ENCODE results near the gene C19orf38. TPM values are rescaled to one million over a fixed set of nuclear protein-coding genes. Genes with fewer than 3 reads are reported as not detected.

C19orf38 gene
- total RNA-seq (2022; extraction: Qiagen RNA extraction; ENCODE audit: low read depth): 0.15 to 0.26 TPM (median 0.22 TPM) in 4 of 5 replicates, not detected in the other

DNA sequence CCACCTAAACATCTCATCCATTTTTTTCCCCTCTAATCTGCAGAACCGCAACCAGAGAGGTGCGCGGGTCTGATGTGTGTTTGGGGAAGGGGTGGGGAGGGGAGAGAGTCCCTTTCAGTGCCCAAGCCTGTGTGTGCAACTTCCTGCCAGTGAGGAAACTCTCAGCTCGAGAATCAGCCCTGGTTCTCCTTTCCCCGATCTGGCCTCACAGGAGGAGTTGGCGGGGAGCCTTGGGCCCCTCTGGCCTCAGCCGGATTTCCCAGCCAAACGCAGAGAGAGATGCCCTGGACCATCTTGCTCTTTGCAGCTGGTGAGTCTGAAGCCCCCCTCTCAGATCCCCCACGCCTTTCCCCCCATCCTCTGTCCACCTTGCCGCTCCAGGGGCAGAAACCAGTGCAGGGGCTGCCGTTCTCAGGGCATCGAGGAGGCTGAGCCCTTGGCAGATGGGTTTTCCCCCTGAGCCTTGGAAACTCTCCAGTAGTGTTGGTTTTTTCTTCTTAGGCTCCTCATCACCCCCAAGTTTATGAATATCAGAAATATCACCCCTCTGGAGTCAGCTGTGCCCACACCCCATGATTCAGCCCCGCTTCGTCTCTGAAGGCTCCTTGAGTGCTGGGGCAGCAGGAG is at the start of gene C19orf38:
TSS of gene C19orf38 (plus strand) at position 186 of the 627 bp plus-strand sequence. CDS start at position 280, 94 bp downstream.

GRCh38 chr19:10835754-10836478 is 12.3 kb upstream of the C19orf38 start, which contains the start of gene TMED1:
TMED1 (minus strand) TSS chr19:10836212; CDS start chr19:10836191, 21 bp downstream.

DNA sequence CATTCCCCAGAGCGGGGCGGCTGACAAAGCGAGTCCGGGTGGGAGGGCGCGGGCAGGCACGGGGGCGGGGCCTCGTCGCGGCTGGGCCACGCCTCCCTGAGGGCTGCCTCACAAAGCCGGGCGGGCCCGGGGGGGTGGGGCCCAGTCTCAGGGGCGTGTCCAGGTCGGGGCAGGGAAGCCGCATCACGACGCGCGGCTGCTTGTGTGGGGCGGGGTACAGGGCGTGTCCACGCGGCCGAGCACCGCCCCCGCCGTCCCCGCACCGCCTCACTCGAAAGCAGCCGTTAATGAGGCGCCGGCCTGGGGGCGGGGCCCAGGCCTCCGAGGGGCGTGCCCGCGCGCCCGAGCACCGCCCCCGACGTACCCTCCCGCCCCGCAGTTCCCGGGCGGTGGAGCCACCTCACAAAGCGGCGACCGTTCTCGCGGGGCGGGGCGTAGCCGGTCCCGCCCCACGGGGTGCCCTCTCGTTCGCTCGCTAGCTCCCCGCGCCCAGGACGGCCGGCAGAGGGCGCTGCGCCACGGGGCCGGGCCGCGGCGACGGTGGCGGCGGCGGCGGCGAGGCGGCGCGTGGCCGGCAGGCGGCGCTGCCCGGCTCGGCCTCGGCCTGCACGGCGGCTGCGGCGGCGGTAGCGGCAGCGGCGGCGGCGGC is 22.9 kb downstream of the C19orf38 start, which contains the start of gene CARM1:
TSS of gene CARM1 (plus strand) at position 599 of the 649 bp plus-strand sequence. CDS start 150 bp downstream, outside the sequence.

Other genes with a start within 250 kb of the C19orf38 start
- 5.6 to 7.9 TPM (median 6.6 TPM) in 5 replicates for gene SLC44A2, start 222.9 kb upstream of the C19orf38 start, total RNA-seq (2022; extraction: Qiagen RNA extraction; ENCODE audit: low read depth)
- 159 to 173 TPM (median 167 TPM) in 5 replicates for gene ILF3, start 194.1 kb upstream of the C19orf38 start, total RNA-seq (2022; extraction: Qiagen RNA extraction; ENCODE audit: low read depth)
- gene QTRT1, start 147.0 kb upstream of the C19orf38 start, total RNA-seq (2022; extraction: Qiagen RNA extraction; ENCODE audit: low read depth): 29.9 to 37.3 TPM (median 34.7 TPM) in 5 replicates
- 51.4 to 60.0 TPM (median 52.3 TPM) in 5 replicates for gene DNM2, start 130.3 kb upstream of the C19orf38 start, total RNA-seq (2022; extraction: Qiagen RNA extraction; ENCODE audit: low read depth)
- gene TMED1, start 12.2 kb upstream of the C19orf38 start, total RNA-seq (2022; extraction: Qiagen RNA extraction; ENCODE audit: low read depth): 25.8 to 31.9 TPM (median 29.8 TPM) in 5 replicates
- 38.1 to 50.6 TPM (median 47.4 TPM) in 5 replicates for gene CARM1, start 23.1 kb downstream of the C19orf38 start, total RNA-seq (2022; extraction: Qiagen RNA extraction; ENCODE audit: low read depth)
- 19.3 to 21.7 TPM (median 19.6 TPM) in 5 replicates for gene YIPF2, start 80.2 kb downstream of the C19orf38 start, total RNA-seq (2022; extraction: Qiagen RNA extraction; ENCODE audit: low read depth)
- gene TIMM29, start 80.4 kb downstream of the C19orf38 start, total RNA-seq (2022; extraction: Qiagen RNA extraction; ENCODE audit: low read depth): 10.9 to 19.2 TPM (median 18.0 TPM) in 5 replicates
- gene SMARCA4, start 112.6 kb downstream of the C19orf38 start, total RNA-seq (2022; extraction: Qiagen RNA extraction; ENCODE audit: low read depth): 7.7 to 13.0 TPM (median 10.6 TPM) in 5 replicates
- gene LDLR, start 241.0 kb downstream of the C19orf38 start, total RNA-seq (2022; extraction: Qiagen RNA extraction; ENCODE audit: low read depth): 27.3 to 36.5 TPM (median 31.2 TPM) in 5 replicates

Measured in A549 treated with CpdA at 1 μM for 4 hours (cell line).